Measurements from ENCODE around the gene ALDH3A2.
"Not testable (repeated sequence)": the region's sequence is repeated elsewhere in the genome, so short reads cannot be mapped to it uniquely, and the experiment has no call there.

- TF ChIP-seq CTCF (conservative IDR thresholded peaks at IDR 0.05; ENCODE audit: low read length); EZH2phosphoT487 (IDR thresholded peaks at IDR 0.05; ENCODE audit: borderline replicate concordance, low read depth, low read length): not testable (repeated sequence)
These were observed 21.1 kb downstream of the ALDH3A2 start for GRCh38 chr17:19669680-19670079.
